B cell (primary cell): ENCODE data around the gene NDUFS6. TPM values are rescaled to one million over a fixed set of nuclear protein-coding genes. Genes with fewer than 3 reads are reported as not detected.

Source experiments
- ATAC-seq: fragments of 200-7000 bp; cut with Tn5 transposase; one replicate; pipeline ENCODE4 v1.10.0; 2021; ENCODE audit warnings: low read depth, mild to moderate bottlenecking, moderate number of reproducible peaks, moderate library complexity
- CTCF ChIA-PET: fragments of 350-600 bp; sonication (Branson Sonifier 250); formaldehyde crosslinking; loops from one replicate; lab custom pipeline; 2021; ENCODE audit warnings: antibody characterized with exemption, inconsistent platforms; lab: Charles Lee
- POLR2A ChIA-PET: fragments of 350-600 bp; sonication (Branson Sonifier 250); formaldehyde crosslinking; loops from one replicate; lab custom pipeline; 2021; ENCODE audit warnings: antibody characterized with exemption; lab: Charles Lee
- DNase-seq: peaks from one replicate; pipeline ENCODE4 v3.0.0; 2013
- H2AFZ ChIP-seq: 2 replicates; pipeline ENCODE4 v1.6.1; 2012; ENCODE audit warnings: mild to moderate bottlenecking, low read depth, low read length; ENCODE audit not compliant: insufficient read depth, poor library complexity, severe bottlenecking
- H3K27ac ChIP-seq, 2 donors: 1 replicate in 1 of 2; 2 replicates in 1 of 2; pipeline ENCODE4 v1.5.1; 2012 to 2013; ENCODE audit warnings: low read length in 2 of 2, mild to moderate bottlenecking in 2 of 2, moderate library complexity in 1 of 2
- H3K27me3 ChIP-seq, 4 experiments: fragments of 200-600 bp in 1 of 4; sonication (generic) in 1 of 4; replicated peaks in 1 of 4; 1 replicate in 2 of 4; 2 replicates in 2 of 4; pipeline versions ENCODE4 v1.6.1 to v1.7.0; 2013 to 2016; ENCODE audit warnings: low read length in 3 of 4, mild to moderate bottlenecking in 2 of 4, mixed read lengths in 1 of 4, moderate library complexity in 1 of 4; ENCODE audit not compliant: insufficient read depth in 4 of 4, control insufficient read depth in 3 of 4; ENCODE audit errors: control extremely low read depth in 1 of 4
- H3K36me3 ChIP-seq, 2 experiments: replicated peaks in 1 of 2; 1 replicate in 1 of 2; 2 replicates in 1 of 2; pipeline versions ENCODE4 v1.6.1 to v1.7.1; 2013; ENCODE audit warnings: low read length in 1 of 2; ENCODE audit not compliant: insufficient read depth in 2 of 2, control insufficient read depth in 1 of 2; ENCODE audit errors: control extremely low read depth in 1 of 2, extremely low read depth in 1 of 2
- H3K4me1 ChIP-seq, 2 donors: fragments of 200-600 bp in 1 of 2; sonication (generic) in 1 of 2; 1 replicate in 1 of 2; 2 replicates in 1 of 2; pipeline versions ENCODE4 v1.5.1 to v1.6.1; 2013 to 2017; ENCODE audit warnings: low read length in 2 of 2; ENCODE audit not compliant: control insufficient read depth in 2 of 2, insufficient read depth in 2 of 2
- H3K4me2 ChIP-seq: replicated peaks from 2 replicates; pipeline ENCODE3; 2012; ENCODE audit warnings: mild to moderate bottlenecking, low read depth, low read length; ENCODE audit not compliant: poor library complexity, severe bottlenecking
- H3K4me3 ChIP-seq, 5 experiments: fragments of 200-600 bp in 1 of 5; sonication (generic) in 1 of 5; 1 replicate in 3 of 5; 2 replicates in 2 of 5; pipeline versions ENCODE4 v1.5.1 to v1.7.0; 2011 to 2016; ENCODE audit warnings: low read length in 4 of 5, mild to moderate bottlenecking in 4 of 5, low read depth in 2 of 5, control low read depth in 1 of 5, moderate library complexity in 1 of 5; ENCODE audit not compliant: insufficient read depth in 1 of 5; ENCODE audit errors: control extremely low read depth in 1 of 5, extremely low read depth in 1 of 5
- H3K79me2 ChIP-seq: fragments of 200-600 bp; sonication (generic); one replicate; pipeline ENCODE4 v1.6.0; 2016; ENCODE audit warnings: low read length; ENCODE audit not compliant: control insufficient read depth, insufficient read depth
- H3K9ac ChIP-seq: fragments of 200-600 bp; sonication (generic); 2 replicates; pipeline ENCODE4 v1.6.1; 2017; ENCODE audit warnings: mild to moderate bottlenecking, low read length, moderate library complexity
- H3K9me3 ChIP-seq, 3 donors: one replicate each; pipeline versions ENCODE4 v1.6.1 to v1.7.1; 2013; ENCODE audit warnings: low read length in 2 of 3; ENCODE audit not compliant: control insufficient read depth in 2 of 3, insufficient read depth in 1 of 3; ENCODE audit errors: control extremely low read depth in 1 of 3
- H4K20me1 ChIP-seq: 2 replicates; pipeline ENCODE4 v1.6.0; 2012; ENCODE audit warnings: mild to moderate bottlenecking, low read length; ENCODE audit not compliant: insufficient read depth, control insufficient read depth, poor library complexity, severe bottlenecking
- H3K27ac Mint-ChIP-seq: one replicate; pipeline ENCODE4 v1.8.0; 2021; ENCODE audit warnings: mixed read lengths
- H3K27me3 Mint-ChIP-seq: one replicate; pipeline ENCODE4 v1.8.0; 2021; ENCODE audit warnings: mixed read lengths
- H3K4me1 Mint-ChIP-seq: one replicate; pipeline ENCODE4 v1.8.0; 2021; ENCODE audit warnings: mixed read lengths
- H3K4me3 Mint-ChIP-seq: one replicate; pipeline ENCODE4 v1.8.0; 2021; ENCODE audit warnings: mixed read lengths
- H3K9me3 Mint-ChIP-seq: one replicate; pipeline ENCODE4 v1.8.0; 2022; ENCODE audit warnings: mixed read lengths; ENCODE audit not compliant: insufficient read depth
- CTCF ChIP-seq: fragments of 200-600 bp; IDR thresholded peaks from one replicate; pipeline ENCODE4 v1.8.0; 2022; ENCODE audit warnings: antibody characterized with exemption, mild to moderate bottlenecking
- EZH2 ChIP-seq: IDR thresholded peaks from 2 replicates; pipeline ENCODE4 v1.6.1; 2012; ENCODE audit warnings: borderline replicate concordance, low read depth, mild to moderate bottlenecking, moderate library complexity, low read length; ENCODE audit not compliant: insufficient read depth, poor library complexity, severe bottlenecking
- WGBS: methylation state at CpG from one replicate; pipeline ENCODE4 v1.1.5; 2013; ENCODE audit warnings: missing lambda C conversion rate; ENCODE audit not compliant: insufficient coverage; 5-methylcytosine and 5-hydroxymethylcytosine counted together
- intact Hi-C: fragments of 100-400 bp; cut with micrococcal nuclease; formaldehyde crosslinking; loops from one replicate; pipeline ENCODE4 v1.10.0; 2022
- polyA plus RNA-seq: library from polyadenylated mRNA; depleted of rRNA; stranded (reverse); fragments of >200 nt; gene quantifications from 2 replicates; pipeline ENCODE4 v1.2.3, GENCODE V29; 2012
- total RNA-seq, 2 donors: library from RNA; stranded (reverse); fragments of 120-200 nt in 1 of 2; gene quantifications; 1 replicate in 1 of 2; 2 replicates in 1 of 2; pipeline versions ENCODE4 v1.2.3 to v1.2.4, GENCODE V29; 2013 to 2022

Gene NDUFS6
- total and polyA plus RNA-seq, 2 donors (not counting 1 experiment from before 2014, with no cell fraction given): 16.9 to 18.0 TPM

GRCh38 chr5:1762883-1763547 is 38.2 kb upstream of the NDUFS6 start:
- Histone ChIP-seq H3K4me2 (no peak overlapping the region), H3K27ac (no peak overlapping the region), H3K27me3 (peaks cover 0 to 20% (median 5%) of the 10 kb centered on the region in 4 experiments), H3K36me3 (no peaks in the 10 kb centered on the region), H3K9ac (no peak overlapping the region), H3K79me2 (no peaks in the 10 kb centered on the region), H4K20me1 (no peaks in the 10 kb centered on the region), H3K4me3 (no peak overlapping the region), H3K4me1 (peaks cover 3 to 6% of the 10 kb centered on the region in 2 donors), H2AFZ (no peak overlapping the region), H3K9me3 (peaks cover 0 to 16% (median 0%) of the 10 kb centered on the region in 3 donors)
- H3K4me1 Mint-ChIP-seq: no peaks in the 10 kb centered on the region
- no peak overlapping the region for H3K27ac Mint-ChIP-seq
- CTCF ChIA-PET: interaction anchor here (1.2 kb wide), 1 partner anchor 274 kb away, joined by 3 read pairs; no protein-coding TSS in a partner anchor
- peaks cover 24% of the 10 kb centered on the region for H3K27me3 Mint-ChIP-seq
- POLR2A ChIA-PET: no interaction called here
- no peak for TF ChIP-seq CTCF
- TF ChIP-seq EZH2: no peak
- peaks cover 8% of the 10 kb centered on the region for H3K9me3 Mint-ChIP-seq
- no peak overlapping the region for H3K4me3 Mint-ChIP-seq
- 65% methylated on average over 13 of the region's 13 CpGs for WGBS
- no peak for DNase-seq
- ATAC-seq: no peak
- intact Hi-C loops: loop anchor here (10.0 kb wide), 1 partner anchor 272 kb away; no protein-coding TSS in a partner anchor

- Histone ChIP-seq H3K4me1 (peaks cover 3 to 6% of the 10 kb centered on the region in 2 donors), H3K4me2 (no peak overlapping the region), H3K79me2 (no peaks in the 10 kb centered on the region), H3K36me3 (no peaks in the 10 kb centered on the region), H3K27me3 (peaks cover 0 to 20% (median 5%) of the 10 kb centered on the region in 4 experiments), H4K20me1 (no peaks in the 10 kb centered on the region), H2AFZ (no peak overlapping the region), H3K9me3 (peaks cover 0 to 16% (median 0%) of the 10 kb centered on the region in 3 donors), H3K4me3 (no peak overlapping the region), H3K9ac (no peak overlapping the region), H3K27ac (no peak overlapping the region)
- no peak overlapping the region for H3K27ac Mint-ChIP-seq
- H3K4me3 Mint-ChIP-seq: no peak overlapping the region
- H3K9me3 Mint-ChIP-seq: peaks cover 4% of the 10 kb centered on the region
- ATAC-seq (no peak), DNase-seq (no peak)
- TF ChIP-seq EZH2 (no peak), CTCF (peak; percentile 25)
- no peaks in the 10 kb centered on the region for H3K4me1 Mint-ChIP-seq
- intact Hi-C loops: loop anchor here (10.0 kb wide), 1 partner anchor 271 kb away; no protein-coding TSS in a partner anchor
- H3K27me3 Mint-ChIP-seq: peaks cover 24% of the 10 kb centered on the region
- 51% methylated on average over 11 of the region's 15 CpGs for WGBS
- POLR2A ChIA-PET: no interaction called here
- CTCF ChIA-PET: interaction anchor here (1.2 kb wide), 1 partner anchor 273 kb away, joined by 3 read pairs; no protein-coding TSS in a partner anchor
Measured at GRCh38 chr5:1763548-1763911, 37.7 kb upstream of the NDUFS6 start.
